ENCODE results near the gene NAGLU.

NAGLU gene

DNA sequence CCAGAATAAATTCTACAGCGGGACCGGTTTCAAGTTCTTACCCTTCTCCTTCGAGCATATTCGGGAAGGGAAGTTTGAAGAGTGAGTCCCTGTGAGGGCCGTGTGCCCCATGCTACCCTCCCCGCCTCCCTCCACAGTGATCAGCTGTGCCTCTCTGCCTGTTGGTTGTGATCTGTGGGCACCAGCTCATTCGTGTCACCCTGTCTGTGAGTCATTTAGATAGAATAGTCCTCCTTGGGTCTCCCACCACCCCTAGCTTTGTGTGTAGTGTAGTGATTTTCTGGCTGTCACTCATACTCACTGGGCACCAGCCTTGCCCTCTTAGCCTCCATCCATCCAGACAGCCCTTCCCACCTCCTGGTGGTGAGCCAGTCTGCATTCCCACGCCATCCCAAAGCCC lies 15.0 kb upstream of the NAGLU start:
- peaks cover 76% of the 10 kb centered on the region for H3K4me1 Mint-ChIP-seq
- TF ChIP-seq, protein P1, sequence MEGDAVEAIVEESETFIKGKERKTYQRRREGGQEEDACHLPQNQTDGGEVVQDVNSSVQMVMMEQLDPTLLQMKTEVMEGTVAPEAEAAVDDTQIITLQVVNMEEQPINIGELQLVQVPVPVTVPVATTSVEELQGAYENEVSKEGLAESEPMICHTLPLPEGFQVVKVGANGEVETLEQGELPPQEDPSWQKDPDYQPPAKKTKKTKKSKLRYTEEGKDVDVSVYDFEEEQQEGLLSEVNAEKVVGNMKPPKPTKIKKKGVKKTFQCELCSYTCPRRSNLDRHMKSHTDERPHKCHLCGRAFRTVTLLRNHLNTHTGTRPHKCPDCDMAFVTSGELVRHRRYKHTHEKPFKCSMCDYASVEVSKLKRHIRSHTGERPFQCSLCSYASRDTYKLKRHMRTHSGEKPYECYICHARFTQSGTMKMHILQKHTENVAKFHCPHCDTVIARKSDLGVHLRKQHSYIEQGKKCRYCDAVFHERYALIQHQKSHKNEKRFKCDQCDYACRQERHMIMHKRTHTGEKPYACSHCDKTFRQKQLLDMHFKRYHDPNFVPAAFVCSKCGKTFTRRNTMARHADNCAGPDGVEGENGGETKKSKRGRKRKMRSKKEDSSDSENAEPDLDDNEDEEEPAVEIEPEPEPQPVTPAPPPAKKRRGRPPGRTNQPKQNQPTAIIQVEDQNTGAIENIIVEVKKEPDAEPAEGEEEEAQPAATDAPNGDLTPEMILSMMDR (IDR thresholded peaks at IDR 0.05): no peak
- H3K36me3 Mint-ChIP-seq (ENCODE audit: low read depth): peaks cover 9% of the 10 kb centered on the region
- H3K9me3 Mint-ChIP-seq: no peaks in the 10 kb centered on the region
- peaks cover 3% of the 10 kb centered on the region for H3K27me3 Mint-ChIP-seq (ENCODE audit: low read depth, poor library complexity)
- no peak for DNase-seq
- peak overlapping the region; percentile 52 for H3K4me3 Mint-ChIP-seq
- H3K27ac Mint-ChIP-seq: peak overlapping the region; percentile 99

DNA sequence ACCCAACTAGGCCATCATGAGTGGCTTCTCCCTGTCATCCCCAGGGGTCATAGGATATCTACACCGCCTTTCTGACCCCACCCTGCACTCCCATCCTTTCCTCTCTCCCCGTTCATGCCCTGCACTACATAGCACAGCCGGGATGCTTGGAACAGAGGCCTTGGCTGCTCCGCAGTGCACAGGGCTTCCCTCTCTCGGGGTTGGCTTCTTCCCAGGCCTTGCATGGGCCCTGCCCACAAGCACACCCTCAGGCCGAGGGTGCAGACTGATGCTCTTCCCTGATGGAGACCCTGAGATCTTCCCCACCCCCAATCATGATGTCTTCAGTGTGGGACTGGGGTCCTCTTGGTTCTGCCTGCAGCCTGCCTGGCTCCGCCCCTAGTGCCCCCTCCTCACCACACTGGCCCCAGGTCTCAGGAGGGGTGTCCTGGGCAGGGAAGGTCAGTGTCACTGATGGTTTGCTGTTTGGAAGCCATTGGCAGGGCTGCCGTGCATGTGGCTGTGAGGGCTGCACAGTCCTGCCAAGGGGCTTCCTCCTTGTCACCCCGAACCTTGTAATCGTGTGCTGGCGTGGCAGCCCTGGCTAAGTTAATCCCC lies 14.3 kb upstream of the NAGLU start:
- Mint-ChIP-seq H3K27me3 (ENCODE audit: low read depth, poor library complexity) (peaks cover 3% of the 10 kb centered on the region), H3K4me3 (peak overlapping the region; percentile 52), H3K27ac (peak overlapping the region; percentile 99), H3K36me3 (ENCODE audit: low read depth) (peaks cover 9% of the 10 kb centered on the region), H3K9me3 (no peaks in the 10 kb centered on the region), H3K4me1 (peaks cover 72% of the 10 kb centered on the region)
- TF ChIP-seq, protein P1 (IDR thresholded peaks at IDR 0.05): no peak
- no peak for DNase-seq

DNA sequence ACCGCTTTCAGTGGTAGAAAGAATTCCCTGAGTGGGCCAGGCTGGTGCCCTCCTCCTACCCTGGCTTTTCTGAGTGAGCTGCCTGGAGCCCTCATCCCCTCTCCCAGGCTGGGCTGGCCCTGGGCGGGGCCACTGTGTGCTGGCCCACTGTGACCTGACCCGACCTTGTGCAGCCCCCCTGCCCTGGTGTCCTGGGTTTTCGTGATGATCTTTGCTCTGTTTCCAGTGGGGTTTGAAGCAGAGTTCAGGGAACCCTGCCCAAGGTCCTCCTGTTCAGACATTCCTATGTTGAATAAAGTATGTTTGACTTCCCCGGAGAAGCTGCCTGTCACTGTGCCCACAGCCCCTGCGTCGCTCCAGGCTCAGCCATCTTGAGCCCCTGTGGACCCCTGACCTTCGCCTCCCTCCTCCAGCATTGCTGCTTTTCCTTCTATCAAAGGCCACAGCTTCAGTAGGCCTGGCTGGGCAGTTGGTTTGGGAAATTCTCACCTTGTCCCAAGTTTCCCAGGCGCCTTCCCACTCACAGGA lies 13.7 kb upstream of the NAGLU start:
- no peaks in the 10 kb centered on the region for H3K9me3 Mint-ChIP-seq
- peaks cover 3% of the 10 kb centered on the region for H3K27me3 Mint-ChIP-seq (ENCODE audit: low read depth, poor library complexity)
- peak overlapping the region; percentile 81 for H3K27ac Mint-ChIP-seq
- peaks cover 76% of the 10 kb centered on the region for H3K4me1 Mint-ChIP-seq
- no peak for DNase-seq
- peak overlapping the region; percentile 58 for H3K4me3 Mint-ChIP-seq
- TF ChIP-seq, protein P1 (IDR thresholded peaks at IDR 0.05): no peak
- H3K36me3 Mint-ChIP-seq (ENCODE audit: low read depth): peaks cover 9% of the 10 kb centered on the region

DNA sequence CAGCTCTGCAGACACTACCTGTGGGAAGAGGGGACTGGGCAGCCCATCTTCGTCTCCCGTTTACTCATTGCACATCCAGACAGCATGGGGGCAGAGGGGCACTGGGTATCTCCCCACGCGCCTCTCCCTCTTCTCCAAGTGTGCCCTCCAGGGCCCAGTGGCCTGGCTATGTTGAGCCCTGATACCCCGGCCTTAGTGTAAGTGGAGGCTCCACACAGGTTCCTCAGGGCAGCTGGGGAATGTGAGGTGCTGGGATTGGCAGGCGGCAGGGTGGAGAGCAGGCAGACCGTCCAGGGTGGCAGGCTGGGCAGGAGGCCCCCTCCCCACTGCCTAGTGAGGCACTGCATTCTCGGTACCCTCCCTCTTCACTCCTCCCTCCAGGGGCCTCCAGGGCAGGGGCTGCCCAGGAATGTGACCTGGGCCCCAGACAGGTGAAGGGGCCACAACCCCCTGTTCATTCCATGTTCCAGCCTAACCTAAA lies 13.2 kb upstream of the NAGLU start:
- DNase-seq: no peak
- H3K36me3 Mint-ChIP-seq (ENCODE audit: low read depth): peaks cover 9% of the 10 kb centered on the region

DNA sequence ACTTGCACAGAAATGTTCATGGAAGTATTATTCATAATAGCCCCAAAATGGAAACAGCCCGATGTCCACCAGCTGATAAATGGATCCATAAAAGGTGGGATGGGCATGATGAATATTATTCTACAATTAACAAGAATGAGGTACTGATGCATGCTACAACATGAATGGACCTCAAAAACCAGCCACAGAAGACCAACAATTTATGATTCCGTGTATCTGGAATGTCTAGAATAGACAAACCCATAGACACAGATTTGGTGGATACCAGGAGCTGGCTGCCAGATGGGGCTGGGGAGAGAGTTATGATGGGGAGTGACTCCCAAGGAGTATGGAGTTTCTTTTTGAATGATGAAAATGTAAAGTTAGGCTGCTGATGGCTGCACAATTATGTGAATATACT lies 10.8 kb upstream of the NAGLU start:
- peaks cover 3% of the 10 kb centered on the region for H3K27me3 Mint-ChIP-seq (ENCODE audit: low read depth, poor library complexity)
- no peak overlapping the region for H3K27ac Mint-ChIP-seq
- no peaks in the 10 kb centered on the region for H3K9me3 Mint-ChIP-seq

More for the DNA sequence above, 13.2 kb upstream of the NAGLU start:
- TF ChIP-seq, protein P1 (IDR thresholded peaks at IDR 0.05): no peak
- Mint-ChIP-seq H3K4me3 (peak overlapping the region; percentile 34), H3K27ac (peak overlapping the region; percentile 81), H3K9me3 (no peaks in the 10 kb centered on the region), H3K27me3 (ENCODE audit: low read depth, poor library complexity) (peaks cover 3% of the 10 kb centered on the region), H3K4me1 (peaks cover 73% of the 10 kb centered on the region)

More for the DNA sequence above, 10.8 kb upstream of the NAGLU start:
- TF ChIP-seq, protein P1 (IDR thresholded peaks at IDR 0.05): no peak
- H3K4me1 Mint-ChIP-seq: peaks cover 61% of the 10 kb centered on the region
- H3K36me3 Mint-ChIP-seq (ENCODE audit: low read depth): peaks cover 9% of the 10 kb centered on the region
- DNase-seq: no peak
- H3K4me3 Mint-ChIP-seq: no peak overlapping the region

Data from nephron progenitor cell (in vitro differentiated cells).